ENCODE measurements around the gene CIAO2A. TPM values are rescaled to one million over a fixed set of nuclear protein-coding genes. Genes with fewer than 3 reads are reported as not detected.

The CIAO2A gene
- total RNA-seq, 1 donor from 2014 or later, result 53.4 TPM

GRCh38 chr15:64051407-64052259 is 42.0 kb downstream of the CIAO2A start:
- Mint-ChIP-seq H3K27ac (ENCODE audit: unreplicated experiment) (no peak overlapping the region), H3K36me3 (ENCODE audit: low read depth, unreplicated experiment) (no peaks in the 10 kb centered on the region), H3K4me1 (ENCODE audit: low read depth, unreplicated experiment) (peaks cover 10% of the 10 kb centered on the region), H3K4me3 (ENCODE audit: unreplicated experiment) (no peak overlapping the region), H3K9me3 (ENCODE audit: unreplicated experiment) (no peaks in the 10 kb centered on the region), H3K27me3 (ENCODE audit: low read depth, unreplicated experiment) (peaks cover 27% of the 10 kb centered on the region)
- no peaks in the 10 kb centered on the region for H3K9me3 ChIP-seq (ENCODE audit: insufficient read depth, low read depth, low read length)
- FAIRE-seq, result no peak
- no peaks in the 10 kb centered on the region for H3K36me3 ChIP-seq (ENCODE audit: insufficient read depth, low read length)
- peaks cover 3% of the 10 kb centered on the region for H3K4me1 ChIP-seq (ENCODE audit: insufficient read depth, low read length)
- no peak overlapping the region for H3K27ac ChIP-seq (ENCODE audit: low read depth, low read length)
- H2AFZ ChIP-seq (ENCODE audit: low read depth, low read length), result no peak overlapping the region
- no peaks in the 10 kb centered on the region for H4K20me1 ChIP-seq (ENCODE audit: insufficient read depth, low read length)
- TF ChIP-seq EZH2 (IDR thresholded peaks at IDR 0.05; ENCODE audit: insufficient read depth, low read length) (no peak), CTCF (IDR thresholded peaks at IDR 0.05; ENCODE audit: insufficient read depth, low read depth, low read length) (no peak)
- no peaks in the 10 kb centered on the region for H3K79me2 ChIP-seq (ENCODE audit: insufficient read depth, low read length)
- H3K9ac ChIP-seq (ENCODE audit: low read length), result no peak overlapping the region
- no peak overlapping the region for H3K4me3 ChIP-seq (ENCODE audit: insufficient read depth, low read depth, low read length)
- H3K27me3 ChIP-seq (ENCODE audit: insufficient read depth, low read length), result peaks cover 5% of the 10 kb centered on the region
- no peak for DNase-seq (ENCODE audit: low read depth)
- no peak overlapping the region for H3K4me2 ChIP-seq (ENCODE audit: low read length)

GRCh38 chr15:64051093-64051402 is 42.6 kb downstream of the CIAO2A start:
- Histone ChIP-seq H2AFZ (ENCODE audit: low read depth, low read length) (no peak overlapping the region), H3K4me3 (ENCODE audit: insufficient read depth, low read depth, low read length) (no peak overlapping the region), H4K20me1 (ENCODE audit: insufficient read depth, low read length) (no peaks in the 10 kb centered on the region), H3K79me2 (ENCODE audit: insufficient read depth, low read length) (no peaks in the 10 kb centered on the region), H3K4me1 (ENCODE audit: insufficient read depth, low read length) (peaks cover 6% of the 10 kb centered on the region), H3K9ac (ENCODE audit: low read length) (no peak overlapping the region), H3K36me3 (ENCODE audit: insufficient read depth, low read length) (no peaks in the 10 kb centered on the region), H3K9me3 (ENCODE audit: insufficient read depth, low read depth, low read length) (no peaks in the 10 kb centered on the region), H3K27ac (ENCODE audit: low read depth, low read length) (no peak overlapping the region), H3K4me2 (ENCODE audit: low read length) (no peak overlapping the region), H3K27me3 (ENCODE audit: insufficient read depth, low read length) (peaks cover 5% of the 10 kb centered on the region)
- no peak for FAIRE-seq
- Mint-ChIP-seq H3K27me3 (ENCODE audit: low read depth, unreplicated experiment) (peaks cover 29% of the 10 kb centered on the region), H3K36me3 (ENCODE audit: low read depth, unreplicated experiment) (no peaks in the 10 kb centered on the region), H3K9me3 (ENCODE audit: unreplicated experiment) (no peaks in the 10 kb centered on the region), H3K4me3 (ENCODE audit: unreplicated experiment) (no peak overlapping the region), H3K27ac (ENCODE audit: unreplicated experiment) (no peak overlapping the region), H3K4me1 (ENCODE audit: low read depth, unreplicated experiment) (peaks cover 10% of the 10 kb centered on the region)
- DNase-seq (ENCODE audit: low read depth), result no peak
- no peak for TF ChIP-seq EZH2 (IDR thresholded peaks at IDR 0.05; ENCODE audit: insufficient read depth, low read length)
- no peak for TF ChIP-seq CTCF (IDR thresholded peaks at IDR 0.05; ENCODE audit: insufficient read depth, low read depth, low read length)
